NCI-H1436 treated with DMSO at 0.1 percent for 48 hours (cell line): ENCODE data around the gene HDAC10.

ENCODE experiments used
- DNase-seq: peaks from one replicate; lab custom pipeline; 2025; lab: John Stamatoyannopoulos, UW

Gene HDAC10

GRCh38 chr22:50270666-50271394 is 19.8 kb upstream of the HDAC10 start:
- no peak for DNase-seq

- DNase-seq: no peak
Measured at GRCh38 chr22:50269970-50270665, 19.1 kb upstream of the HDAC10 start, which contains the start of gene MAPK11. TSS of gene MAPK11 (minus strand) at chr22:50270380. CDS start at chr22:50270292, 88 bp downstream.

GRCh38 chr22:50269573-50269969 is 18.5 kb upstream of the HDAC10 start:
- DNase-seq: no peak

- DNase-seq: no peak
Measured at GRCh38 chr22:50268655-50269113, 17.6 kb upstream of the HDAC10 start.

GRCh38 chr22:50267591-50268390 is 16.7 kb upstream of the HDAC10 start:
- no peak for DNase-seq

GRCh38 chr22:50266994-50267393 is 15.9 kb upstream of the HDAC10 start:
- DNase-seq: no peak

GRCh38 chr22:50264946-50265669 is 14.0 kb upstream of the HDAC10 start:
- DNase-seq: no peak

GRCh38 chr22:50264104-50264745 is 13.2 kb upstream of the HDAC10 start:
- DNase-seq: no peak

- no peak for DNase-seq
Measured at GRCh38 chr22:50262973-50263617, 12.0 kb upstream of the HDAC10 start.

GRCh38 chr22:50262460-50262911 is 11.4 kb upstream of the HDAC10 start:
- no peak for DNase-seq

- DNase-seq: no peak
Measured at GRCh38 chr22:50261615-50262459, 10.8 kb upstream of the HDAC10 start, which contains the start of gene MAPK12. TSS of gene MAPK12 (minus strand) at chr22:50261683. CDS start at chr22:50261509, 174 bp downstream.

- DNase-seq: no peak
Measured at GRCh38 chr22:50260801-50261614, 9.9 kb upstream of the HDAC10 start.

- no peak for DNase-seq
Measured at GRCh38 chr22:50260434-50260800, 9.4 kb upstream of the HDAC10 start.

GRCh38 chr22:50259302-50259701 is 8.2 kb upstream of the HDAC10 start:
- no peak for DNase-seq

- no peak for DNase-seq
Measured at GRCh38 chr22:50258361-50259292, 7.6 kb upstream of the HDAC10 start.

- no peak for DNase-seq
Measured at GRCh38 chr22:50257451-50258360, 6.6 kb upstream of the HDAC10 start.

- DNase-seq: no peak
Measured at GRCh38 chr22:50257041-50257440, 6.0 kb upstream of the HDAC10 start.
